ENCODE results near the gene YLPM1.

GRCh38 chr14:74841230-74842207, 78.4 kb downstream of the YLPM1 start:
- TF ChIP-seq, protein P1, sequence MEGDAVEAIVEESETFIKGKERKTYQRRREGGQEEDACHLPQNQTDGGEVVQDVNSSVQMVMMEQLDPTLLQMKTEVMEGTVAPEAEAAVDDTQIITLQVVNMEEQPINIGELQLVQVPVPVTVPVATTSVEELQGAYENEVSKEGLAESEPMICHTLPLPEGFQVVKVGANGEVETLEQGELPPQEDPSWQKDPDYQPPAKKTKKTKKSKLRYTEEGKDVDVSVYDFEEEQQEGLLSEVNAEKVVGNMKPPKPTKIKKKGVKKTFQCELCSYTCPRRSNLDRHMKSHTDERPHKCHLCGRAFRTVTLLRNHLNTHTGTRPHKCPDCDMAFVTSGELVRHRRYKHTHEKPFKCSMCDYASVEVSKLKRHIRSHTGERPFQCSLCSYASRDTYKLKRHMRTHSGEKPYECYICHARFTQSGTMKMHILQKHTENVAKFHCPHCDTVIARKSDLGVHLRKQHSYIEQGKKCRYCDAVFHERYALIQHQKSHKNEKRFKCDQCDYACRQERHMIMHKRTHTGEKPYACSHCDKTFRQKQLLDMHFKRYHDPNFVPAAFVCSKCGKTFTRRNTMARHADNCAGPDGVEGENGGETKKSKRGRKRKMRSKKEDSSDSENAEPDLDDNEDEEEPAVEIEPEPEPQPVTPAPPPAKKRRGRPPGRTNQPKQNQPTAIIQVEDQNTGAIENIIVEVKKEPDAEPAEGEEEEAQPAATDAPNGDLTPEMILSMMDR (IDR thresholded peaks at IDR 0.05; ENCODE audit: insufficient read depth, low read depth, low read length): no peak
- TF ChIP-seq EZH2 (IDR thresholded peaks at IDR 0.05; ENCODE audit: insufficient read depth, low read length): no peak
